HG03280 (cell line): Measurements from ENCODE around the gene NANP.
"Not testable (repeated sequence)": the region's sequence is repeated elsewhere in the genome, so short reads cannot be mapped to it uniquely, and the experiment has no call there.

Experiments
- ATAC-seq: cut with Tn5 transposase; IDR thresholded peaks from one replicate; pipeline ENCODE4 v1.9.1; 2021; ENCODE audit warnings: mild to moderate bottlenecking, moderate library complexity; ENCODE audit not compliant: unreplicated experiment

NANP gene, protein sequence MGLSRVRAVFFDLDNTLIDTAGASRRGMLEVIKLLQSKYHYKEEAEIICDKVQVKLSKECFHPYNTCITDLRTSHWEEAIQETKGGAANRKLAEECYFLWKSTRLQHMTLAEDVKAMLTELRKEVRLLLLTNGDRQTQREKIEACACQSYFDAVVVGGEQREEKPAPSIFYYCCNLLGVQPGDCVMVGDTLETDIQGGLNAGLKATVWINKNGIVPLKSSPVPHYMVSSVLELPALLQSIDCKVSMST

GRCh38 chr20:25623736-25624499 is at the start of gene NANP:
TSS of gene NANP (minus strand) at chr20:25624014. CDS start at chr20:25623948, 66 bp downstream.
- peak; percentile 69 for ATAC-seq

DNA sequence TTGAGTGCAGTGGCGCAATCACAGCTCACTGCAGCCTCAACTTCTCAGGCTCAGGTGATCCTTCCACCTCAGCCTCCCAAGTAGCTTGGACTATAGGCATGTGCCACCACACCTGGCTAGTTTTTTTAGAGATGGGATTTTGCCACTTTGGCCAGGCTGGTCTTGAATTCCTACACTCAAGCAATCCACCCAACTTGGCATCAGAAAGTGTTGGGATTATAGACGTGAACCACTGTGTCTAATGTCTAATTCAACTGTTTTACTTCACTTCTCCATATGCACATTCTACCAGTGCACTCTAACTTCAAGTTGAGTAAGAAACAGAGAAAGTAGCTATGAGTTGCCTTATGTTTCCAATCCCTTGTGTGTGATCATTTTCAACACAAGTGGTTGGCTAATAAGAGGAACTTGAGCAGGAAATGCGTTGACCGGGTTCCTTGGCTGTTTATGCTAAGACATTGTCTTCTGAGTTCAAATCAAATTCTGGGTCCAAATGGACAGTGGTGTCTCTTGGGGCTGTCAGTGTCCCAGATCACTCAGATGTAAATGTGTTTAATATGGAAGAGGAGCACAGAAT is 48.9 kb upstream of the NANP start:
- ATAC-seq = no peak

DNA sequence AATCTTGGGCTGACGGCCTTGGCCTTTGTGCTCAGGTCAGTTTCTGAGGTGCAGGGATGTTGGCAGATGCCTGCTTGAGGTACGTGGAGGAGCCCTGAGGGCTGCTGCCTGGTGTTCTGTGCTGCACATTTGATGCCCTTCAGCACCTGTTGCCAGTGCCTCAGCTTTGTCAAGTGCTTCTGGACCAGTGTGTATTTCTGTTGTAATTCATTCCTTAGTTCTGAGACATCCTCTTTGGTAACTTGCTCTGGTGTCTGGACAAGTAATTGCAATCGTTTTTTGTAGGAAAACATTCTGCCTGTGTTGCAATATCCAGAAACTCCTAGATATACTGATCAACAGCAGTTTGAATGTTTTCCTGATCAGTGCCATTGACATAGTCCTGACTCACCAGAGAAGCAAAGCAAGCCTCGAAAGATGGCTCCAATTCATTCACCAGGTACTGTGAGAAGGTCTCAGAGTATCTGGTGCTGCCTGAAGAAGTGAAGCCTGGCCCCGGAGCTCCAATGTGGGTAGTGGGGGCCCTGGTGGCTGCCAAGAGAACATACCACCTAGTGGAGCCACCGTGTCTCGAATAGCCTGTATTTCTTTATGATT is 46.1 kb upstream of the NANP start:
- no peak for ATAC-seq

DNA sequence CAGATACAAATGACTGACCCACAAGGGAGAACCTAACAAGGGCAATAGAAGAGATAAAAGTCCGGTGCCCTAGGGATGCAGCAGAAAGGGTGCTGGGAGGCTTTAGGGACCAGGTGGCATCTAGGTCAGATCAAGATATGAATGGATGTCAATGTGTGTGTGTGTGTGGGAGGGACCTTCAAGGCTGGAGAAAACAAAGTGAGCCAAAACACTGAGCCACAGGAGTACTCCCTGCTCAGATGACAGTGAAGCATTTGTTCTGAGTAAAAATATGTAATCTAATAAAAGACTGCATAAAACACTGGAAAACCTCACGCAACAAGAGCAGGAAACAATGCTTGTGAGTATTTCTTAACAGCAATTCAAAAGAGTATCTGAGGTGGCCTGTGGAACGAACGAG is 44.6 kb upstream of the NANP start:
- no peak for ATAC-seq

DNA sequence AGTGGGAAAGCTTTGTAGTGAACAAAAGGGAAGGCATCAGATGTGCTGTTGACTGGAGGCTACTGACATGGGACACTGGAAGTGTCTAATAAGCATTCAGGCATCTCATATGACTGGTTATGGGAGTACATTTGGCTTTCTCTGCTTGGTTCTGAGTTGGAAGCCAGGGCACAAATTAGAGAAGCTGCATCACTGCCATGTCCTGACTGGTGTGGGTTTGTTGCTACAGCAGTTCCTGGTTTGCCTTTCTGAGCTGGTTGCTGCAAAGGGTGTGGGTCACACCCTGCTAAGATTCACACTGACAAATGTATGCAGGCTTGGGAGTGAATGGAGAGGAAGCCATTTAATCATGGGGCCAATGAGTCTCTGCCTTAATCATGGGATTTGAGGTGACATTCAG is 36.2 kb upstream of the NANP start:
- ATAC-seq = no peak

GRCh38 chr20:25654487-25654886 is 30.7 kb upstream of the NANP start:
- no peak for ATAC-seq

GRCh38 chr20:25652866-25653265 is 29.1 kb upstream of the NANP start:
- not testable (repeated sequence) for ATAC-seq

DNA sequence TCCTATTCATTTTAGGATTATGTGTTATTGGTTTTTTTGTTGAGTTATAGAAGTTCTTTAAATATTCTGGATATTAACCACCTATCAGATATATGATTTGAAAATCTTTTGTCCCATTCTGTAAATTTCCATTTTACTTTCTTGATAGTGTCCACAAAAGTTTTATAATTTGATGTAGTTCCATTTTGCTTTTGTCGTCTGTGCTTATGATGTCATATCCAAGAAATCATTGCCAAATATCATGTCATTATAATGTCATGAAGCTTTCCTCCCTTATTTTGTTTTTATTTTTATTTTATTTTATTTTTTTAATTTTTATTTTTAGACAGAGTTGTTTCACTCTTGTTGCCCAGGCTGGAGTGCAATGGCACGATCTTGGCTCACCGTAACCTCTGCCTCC is 21.0 kb upstream of the NANP start:
- no peak for ATAC-seq

GRCh38 chr20:25643716-25644115 is 19.9 kb upstream of the NANP start:
- no peak for ATAC-seq

DNA sequence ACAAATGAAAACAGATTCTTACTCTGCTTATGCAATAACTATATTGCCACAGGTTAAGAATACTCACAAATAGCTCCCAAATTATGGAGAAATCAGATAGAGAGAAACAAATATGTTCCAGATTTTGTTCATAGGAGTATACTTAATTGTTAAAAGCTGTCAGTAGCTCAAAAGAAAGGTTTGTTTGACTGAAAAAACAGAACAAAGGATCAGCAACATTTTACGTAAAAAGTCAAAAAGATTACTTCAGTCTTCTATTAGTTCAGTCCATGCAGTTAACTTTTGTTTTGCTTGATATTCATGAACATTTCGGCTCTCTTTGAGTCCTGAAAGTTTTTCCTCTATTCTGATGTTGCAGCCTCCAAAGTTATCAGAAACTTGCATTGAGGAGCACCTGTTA is 13.4 kb upstream of the NANP start:
- ATAC-seq = no peak

- ATAC-seq = no peak
These were observed 9.4 kb upstream of the NANP start for GRCh38 chr20:25632940-25633790.

GRCh38 chr20:25630615-25631014 is 6.8 kb upstream of the NANP start:
- not testable (repeated sequence) for ATAC-seq

DNA sequence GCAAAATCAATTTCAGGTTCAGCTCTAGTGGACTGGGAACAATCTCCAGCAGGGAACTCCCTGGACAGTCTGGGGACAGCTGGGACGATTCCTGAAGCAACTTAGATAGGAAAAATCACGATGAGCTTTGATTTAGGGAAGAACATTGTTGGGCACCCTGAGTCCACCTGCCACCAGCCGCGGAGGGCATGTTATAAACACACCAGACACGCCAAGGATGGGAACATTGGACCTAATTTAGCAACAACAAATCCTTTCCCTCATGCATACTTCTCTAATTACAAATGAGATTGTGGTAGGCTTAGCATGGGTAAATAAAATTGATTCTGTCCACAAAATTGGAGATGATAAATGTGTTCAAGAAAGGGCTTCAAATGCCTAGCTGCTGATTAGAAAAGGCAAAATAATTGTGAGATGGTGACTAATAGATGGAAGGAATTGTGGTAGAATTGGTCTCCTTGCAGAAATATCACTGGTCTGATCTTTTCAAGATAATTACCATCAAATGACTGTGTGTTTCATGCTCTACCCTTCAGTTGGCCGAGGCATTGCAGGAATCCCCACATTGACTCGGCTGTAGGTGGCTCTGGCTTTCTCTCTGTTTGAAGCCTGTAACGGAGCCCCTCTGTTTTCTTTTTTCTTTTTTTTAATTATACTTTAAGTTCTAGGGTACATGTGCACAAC is 6.1 kb upstream of the NANP start:
- ATAC-seq = no peak

DNA sequence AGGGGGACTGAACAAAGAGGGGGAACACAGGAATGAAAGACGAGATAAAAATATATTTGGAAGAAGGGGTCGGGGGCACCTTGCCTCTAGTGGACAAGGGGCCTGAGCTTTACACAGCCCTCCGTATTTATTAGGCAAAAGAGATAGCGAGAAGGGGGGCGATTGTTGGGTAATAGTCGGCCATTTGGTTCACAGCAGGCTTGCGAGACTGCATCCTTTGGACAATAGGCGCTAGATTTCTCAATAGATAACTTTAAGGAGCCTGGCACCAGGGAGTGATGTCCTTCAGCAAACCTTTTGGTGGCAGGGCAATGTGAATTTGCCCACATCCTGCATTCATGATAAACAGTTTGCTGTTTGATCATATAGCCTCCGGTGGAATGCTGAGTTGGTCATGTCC is 3.0 kb upstream of the NANP start:
- ATAC-seq = no peak

- no peak for ATAC-seq
These were observed 706 bp upstream of the NANP start for GRCh38 chr20:25624500-25624939.

- peak; percentile 14 for ATAC-seq
These were observed 534 bp downstream of the NANP start for GRCh38 chr20:25623225-25623735.

DNA sequence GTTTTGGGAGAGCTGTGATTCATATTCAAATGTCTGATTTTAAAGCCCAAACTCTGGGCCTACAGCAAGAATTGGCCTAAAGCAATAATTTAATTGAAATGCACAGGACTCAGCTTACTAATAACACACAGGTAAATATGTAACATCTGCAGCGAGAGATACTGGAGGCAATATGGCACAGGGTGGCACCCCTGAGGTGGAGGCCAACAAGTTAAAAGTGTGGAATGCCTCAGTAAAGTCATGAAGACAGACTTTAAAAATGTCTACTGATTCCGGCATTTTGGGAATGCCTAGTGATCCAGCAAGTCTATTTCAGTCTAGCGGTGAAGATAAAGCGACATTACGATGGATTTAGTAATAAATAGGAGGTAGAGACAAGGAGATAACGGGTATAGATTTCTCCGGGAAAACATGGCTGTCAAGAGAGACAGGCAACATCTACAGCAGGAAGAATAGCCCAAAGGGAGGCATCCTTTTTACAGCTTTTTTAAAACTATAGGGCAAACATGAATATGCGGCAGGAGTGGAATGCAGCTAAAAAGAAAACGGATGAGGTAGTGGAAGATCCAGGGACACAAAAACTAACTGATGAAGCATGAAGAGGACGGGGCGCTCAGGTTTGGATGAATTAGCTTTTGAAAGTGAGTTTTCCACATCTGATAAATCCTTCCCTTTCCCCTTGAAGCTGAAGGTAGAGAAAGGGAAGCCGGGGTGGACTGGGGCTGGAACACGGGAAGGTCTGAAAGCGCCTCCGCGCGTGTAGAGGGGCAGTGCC is 1.2 kb downstream of the NANP start:
- no peak for ATAC-seq

GRCh38 chr20:25622049-25622448 is 1.8 kb downstream of the NANP start:
- ATAC-seq = no peak

- no peak for ATAC-seq
These were observed 4.3 kb downstream of the NANP start for GRCh38 chr20:25619514-25619913.
